ENCODE data around the gene EMX2. TPM values are rescaled to one million over a fixed set of nuclear protein-coding genes. Genes with fewer than 3 reads are reported as not detected.
"Not testable (repeated sequence)": the region's sequence is repeated elsewhere in the genome, so short reads cannot be mapped to it uniquely, and the experiment has no call there.

EMX2 gene
- 11.9 TPM for polyA plus RNA-seq (ENCODE audit: insufficient read length)

- no peak for DNase-seq (ENCODE audit: low read depth)
Observed at GRCh38 chr10:117542706-117543224, at the start of gene EMX2. EMX2 (plus strand) TSS chr10:117542746; CDS start chr10:117543268, 522 bp downstream.

GRCh38 chr10:117496031-117496430, 46.5 kb upstream of the EMX2 start:
- DNase-seq (ENCODE audit: low read depth), result no peak

GRCh38 chr10:117496616-117497028, 45.9 kb upstream of the EMX2 start:
- peak; percentile 46 for DNase-seq (ENCODE audit: low read depth)

GRCh38 chr10:117497736-117498135, 44.8 kb upstream of the EMX2 start:
- no peak for DNase-seq (ENCODE audit: low read depth)

GRCh38 chr10:117499248-117500105, 43.1 kb upstream of the EMX2 start:
- no peak for DNase-seq (ENCODE audit: low read depth)

GRCh38 chr10:117500456-117500855, 42.1 kb upstream of the EMX2 start:
- DNase-seq (ENCODE audit: low read depth), result no peak

- DNase-seq (ENCODE audit: low read depth), result no peak
Observed at GRCh38 chr10:117501460-117502035, 41.0 kb upstream of the EMX2 start.

GRCh38 chr10:117502421-117503243, 39.9 kb upstream of the EMX2 start:
- no peak for DNase-seq (ENCODE audit: low read depth)

GRCh38 chr10:117503244-117504205, 39.0 kb upstream of the EMX2 start:
- DNase-seq (ENCODE audit: low read depth), result peak; percentile 55

GRCh38 chr10:117504562-117504961, 38.0 kb upstream of the EMX2 start:
- DNase-seq (ENCODE audit: low read depth), result no peak

GRCh38 chr10:117507081-117507480, 35.5 kb upstream of the EMX2 start:
- not testable (repeated sequence) for DNase-seq (ENCODE audit: low read depth)

GRCh38 chr10:117509573-117509972, 33.0 kb upstream of the EMX2 start:
- DNase-seq (ENCODE audit: low read depth), result no peak

- no peak for DNase-seq (ENCODE audit: low read depth)
Observed at GRCh38 chr10:117511601-117512390, 30.8 kb upstream of the EMX2 start.

GRCh38 chr10:117514971-117515370, 27.6 kb upstream of the EMX2 start:
- no peak for DNase-seq (ENCODE audit: low read depth)

- DNase-seq (ENCODE audit: low read depth), result no peak
Observed at GRCh38 chr10:117516681-117517080, 25.9 kb upstream of the EMX2 start.

GRCh38 chr10:117518246-117518645, 24.3 kb upstream of the EMX2 start:
- no peak for DNase-seq (ENCODE audit: low read depth)

- DNase-seq (ENCODE audit: low read depth), result no peak
Observed at GRCh38 chr10:117519286-117519685, 23.3 kb upstream of the EMX2 start.

- no peak for DNase-seq (ENCODE audit: low read depth)
Observed at GRCh38 chr10:117519879-117520278, 22.7 kb upstream of the EMX2 start.

GRCh38 chr10:117530791-117531190, 11.8 kb upstream of the EMX2 start:
- no peak for DNase-seq (ENCODE audit: low read depth)
